Astrocyte (in vitro differentiated cells and primary cell): Measurements from ENCODE around the gene LYST.

Experiments used
- EZH2 ChIP-seq: IDR thresholded peaks from 2 replicates; pipeline ENCODE4 v1.6.1; 2012; ENCODE audit warnings: mild to moderate bottlenecking, low read length, inconsistent platforms; ENCODE audit not compliant: insufficient read depth
- TF ChIP-seq, protein P1 (sequence below): IDR thresholded peaks from 2 replicates; pipeline ENCODE4 v1.5.1; 2011; ENCODE audit warnings: low read depth, mild to moderate bottlenecking, inconsistent platforms, low read length, moderate library complexity; ENCODE audit not compliant: insufficient read depth

GRCh38 chr1:235835226-235835625 lies 31.5 kb downstream of the LYST start:
- TF ChIP-seq, protein P1, sequence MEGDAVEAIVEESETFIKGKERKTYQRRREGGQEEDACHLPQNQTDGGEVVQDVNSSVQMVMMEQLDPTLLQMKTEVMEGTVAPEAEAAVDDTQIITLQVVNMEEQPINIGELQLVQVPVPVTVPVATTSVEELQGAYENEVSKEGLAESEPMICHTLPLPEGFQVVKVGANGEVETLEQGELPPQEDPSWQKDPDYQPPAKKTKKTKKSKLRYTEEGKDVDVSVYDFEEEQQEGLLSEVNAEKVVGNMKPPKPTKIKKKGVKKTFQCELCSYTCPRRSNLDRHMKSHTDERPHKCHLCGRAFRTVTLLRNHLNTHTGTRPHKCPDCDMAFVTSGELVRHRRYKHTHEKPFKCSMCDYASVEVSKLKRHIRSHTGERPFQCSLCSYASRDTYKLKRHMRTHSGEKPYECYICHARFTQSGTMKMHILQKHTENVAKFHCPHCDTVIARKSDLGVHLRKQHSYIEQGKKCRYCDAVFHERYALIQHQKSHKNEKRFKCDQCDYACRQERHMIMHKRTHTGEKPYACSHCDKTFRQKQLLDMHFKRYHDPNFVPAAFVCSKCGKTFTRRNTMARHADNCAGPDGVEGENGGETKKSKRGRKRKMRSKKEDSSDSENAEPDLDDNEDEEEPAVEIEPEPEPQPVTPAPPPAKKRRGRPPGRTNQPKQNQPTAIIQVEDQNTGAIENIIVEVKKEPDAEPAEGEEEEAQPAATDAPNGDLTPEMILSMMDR, result no peak
- no peak for TF ChIP-seq EZH2
